ENCODE data around the gene EME2.

Gene EME2

GRCh38 chr16:1745900-1746692, 26.5 kb upstream of the EME2 start:
- DNase-seq: no peak

- no peak for DNase-seq
These were observed 25.9 kb upstream of the EME2 start for GRCh38 chr16:1746693-1747195.

- no peak for DNase-seq
These were observed 24.7 kb upstream of the EME2 start for GRCh38 chr16:1747934-1748333.

DNA sequence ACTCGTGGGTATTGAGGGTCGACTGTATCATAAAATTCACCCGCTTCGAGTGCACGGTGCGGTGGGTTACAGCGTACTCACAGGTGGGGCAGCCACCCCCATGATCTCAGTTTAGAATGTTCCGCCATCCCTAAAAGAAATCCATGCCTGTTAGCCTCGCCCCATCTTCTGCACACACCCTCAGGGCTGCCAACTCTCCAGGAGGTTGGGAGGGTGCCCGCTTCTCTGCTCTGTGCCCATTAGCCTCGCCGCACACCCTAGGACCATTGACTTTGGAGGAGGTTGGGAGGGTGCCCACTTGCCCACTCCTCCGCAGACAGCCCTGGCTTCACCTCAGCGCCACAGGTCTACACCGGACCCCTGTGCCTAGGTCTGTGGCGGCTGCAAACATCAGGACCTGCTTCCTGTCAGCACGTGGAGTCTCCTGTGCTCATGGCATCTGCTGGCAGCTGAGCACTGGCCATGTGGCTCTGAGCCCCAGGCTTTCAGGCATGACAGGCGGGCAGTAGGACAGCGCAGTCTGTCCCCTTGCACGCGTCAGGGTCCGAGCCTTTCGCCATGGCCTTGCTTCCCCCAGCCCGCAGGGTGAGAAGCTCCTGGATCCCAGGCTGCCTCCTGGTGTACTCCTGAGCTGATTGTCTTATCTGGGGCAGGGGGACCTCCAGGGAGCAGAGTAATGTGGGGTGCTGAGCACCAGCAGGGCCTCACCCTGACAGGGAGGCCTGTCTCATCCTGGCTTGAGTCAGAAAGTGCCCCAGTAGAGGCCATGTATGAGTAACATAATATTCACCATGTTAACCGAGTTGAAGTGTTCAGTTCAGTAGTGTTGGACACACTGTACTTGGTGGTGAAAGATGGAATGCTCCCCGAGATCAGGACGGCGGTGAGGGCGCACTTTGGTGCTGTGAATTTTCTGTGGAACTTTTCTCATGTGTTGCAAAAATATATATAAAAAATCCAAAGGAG, 23.2 kb upstream of the EME2 start:
- no peak for DNase-seq

GRCh38 chr16:1751946-1752345, 20.7 kb upstream of the EME2 start:
- DNase-seq: no peak

GRCh38 chr16:1752853-1753252, 19.8 kb upstream of the EME2 start:
- no peak for DNase-seq

DNA sequence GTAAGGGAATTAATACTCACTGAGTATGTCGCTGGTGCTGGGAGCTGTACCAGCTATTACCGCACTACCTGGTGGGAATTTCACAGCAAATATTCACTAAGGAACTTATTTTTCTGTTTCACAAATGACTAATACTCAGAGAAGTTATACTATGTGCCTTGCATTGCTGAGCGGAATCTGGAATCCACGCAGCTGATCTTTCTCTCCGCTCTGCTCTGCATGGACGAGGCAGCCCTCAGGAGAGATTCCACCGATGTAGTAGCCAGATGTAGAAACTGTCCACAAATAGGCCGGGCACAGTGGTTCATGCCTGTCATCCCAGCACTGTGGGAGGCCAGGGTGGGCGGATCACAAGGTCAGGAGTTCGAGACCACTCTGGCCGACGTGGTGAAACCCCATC, 18.4 kb upstream of the EME2 start:
- no peak for DNase-seq

DNA sequence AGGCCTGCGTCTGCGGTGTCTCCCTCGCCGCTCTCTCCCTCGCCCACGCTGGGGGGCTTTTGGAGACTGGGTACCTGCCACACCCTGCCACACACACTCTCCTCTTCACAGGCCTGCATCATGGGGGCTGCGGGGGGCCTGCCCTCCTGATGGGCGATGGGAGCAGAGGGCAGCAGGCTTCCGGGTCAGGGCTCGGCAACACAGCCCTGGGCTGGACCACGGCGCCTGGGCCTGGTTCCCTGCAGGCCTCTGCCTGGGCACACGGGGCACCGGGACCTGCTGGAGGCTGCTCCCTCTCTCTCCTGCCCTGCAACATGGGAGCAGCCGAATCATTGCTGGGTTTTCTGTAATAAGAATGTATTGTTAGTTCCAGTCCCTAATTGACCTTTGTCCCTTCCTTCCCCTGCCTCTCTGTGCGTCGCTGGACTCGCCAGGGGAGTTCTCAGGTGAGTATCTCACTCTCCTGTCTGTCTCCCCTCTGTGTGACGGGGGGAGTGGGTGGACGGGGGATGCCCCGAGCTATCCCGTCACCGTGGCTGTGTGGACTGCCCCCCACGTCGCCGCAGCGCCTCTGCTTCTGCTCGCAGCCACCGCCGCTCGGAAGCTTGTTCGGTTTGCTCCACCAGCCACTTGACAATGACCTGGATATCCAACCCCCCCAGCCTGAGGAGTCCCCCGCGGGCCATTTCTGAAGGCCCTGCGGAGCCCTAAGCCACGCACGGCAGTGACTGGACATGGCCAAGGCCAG, 14.7 kb upstream of the EME2 start:
- DNase-seq: no peak

DNA sequence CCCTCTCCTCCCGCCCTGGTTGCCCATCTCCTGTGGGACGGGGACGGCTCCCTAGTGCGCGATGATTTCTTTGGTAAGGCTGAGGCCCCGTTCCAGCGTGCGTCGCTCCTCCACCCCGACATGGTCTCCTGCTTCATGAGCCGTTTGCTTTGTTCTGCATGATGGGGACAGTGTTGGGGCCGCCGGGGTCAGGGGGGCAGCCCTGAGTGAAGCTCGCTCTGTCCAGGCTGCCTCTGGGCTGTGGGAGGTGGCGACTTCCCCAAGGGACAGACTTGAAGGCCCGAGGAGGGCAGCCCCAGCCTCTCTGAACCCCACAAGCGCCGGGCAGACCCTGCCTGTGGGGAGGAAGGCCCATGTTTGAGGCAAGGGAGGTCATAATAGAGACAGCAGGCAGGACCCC, 13.7 kb upstream of the EME2 start:
- DNase-seq: no peak

DNA sequence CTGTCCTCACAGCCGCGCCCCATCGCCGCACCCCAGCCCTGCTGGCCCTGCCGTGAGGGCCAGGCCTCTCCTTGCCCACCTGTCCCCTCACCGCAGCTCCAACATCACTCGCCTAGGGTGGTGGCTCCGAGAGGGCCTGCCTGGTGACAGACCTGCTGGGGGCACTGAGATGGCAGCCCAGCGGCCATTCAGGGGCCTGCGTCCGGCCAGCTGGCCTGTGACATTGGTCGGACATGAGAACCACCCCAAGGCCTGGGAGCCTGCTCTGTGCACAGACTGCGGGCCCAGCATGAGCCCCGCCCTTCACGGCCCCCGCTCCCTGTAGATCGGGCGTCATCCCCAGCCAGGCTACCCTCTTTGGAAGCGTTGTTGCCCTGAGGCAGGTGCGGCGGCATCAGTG, 13.1 kb upstream of the EME2 start:
- no peak for DNase-seq

DNA sequence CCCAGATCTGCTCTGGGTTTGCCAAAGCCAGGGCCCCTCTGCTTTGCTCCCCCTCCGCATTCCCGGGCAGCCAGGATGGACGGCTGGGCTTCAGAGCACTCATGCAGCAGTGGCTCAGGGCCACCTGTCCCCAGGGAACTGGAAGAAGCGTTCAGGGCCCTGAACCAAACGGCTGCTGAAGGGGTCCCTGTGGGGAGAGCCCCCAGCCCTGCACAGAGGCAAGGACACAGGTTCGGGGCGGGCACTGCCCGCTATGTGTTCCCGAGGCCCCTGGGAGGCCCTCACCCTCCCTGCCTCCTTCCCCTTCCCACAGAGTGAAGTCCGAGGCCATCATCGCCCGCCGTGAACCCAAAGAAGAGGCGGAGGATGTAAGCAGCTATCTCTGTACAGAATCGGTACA, 11.7 kb upstream of the EME2 start:
- no peak for DNase-seq

DNA sequence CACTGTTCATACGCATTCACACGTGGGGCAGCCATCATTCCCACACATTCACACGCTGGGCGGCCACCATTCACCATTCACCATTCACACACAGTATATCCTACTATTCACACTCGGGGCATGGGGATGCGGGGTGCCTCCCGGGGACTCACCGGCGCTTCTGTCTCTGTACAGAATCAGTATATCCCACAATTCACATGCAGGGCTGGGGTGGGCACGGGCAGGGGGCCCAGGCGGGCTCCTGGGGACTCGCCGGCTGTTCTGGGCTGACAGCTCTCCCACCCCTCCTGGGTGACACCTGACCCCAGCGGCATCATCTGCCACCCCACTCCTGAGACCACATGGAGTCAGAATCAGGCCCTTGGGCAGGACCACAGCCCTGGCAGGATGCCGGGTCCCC, 10.9 kb upstream of the EME2 start:
- DNase-seq: no peak

GRCh38 chr16:1762196-1762878, 10.3 kb upstream of the EME2 start:
- DNase-seq: no peak

- no peak for DNase-seq
These were observed 9.6 kb upstream of the EME2 start for GRCh38 chr16:1762879-1763520.

GRCh38 chr16:1763521-1764511, 8.8 kb upstream of the EME2 start:
- DNase-seq: no peak

DNA sequence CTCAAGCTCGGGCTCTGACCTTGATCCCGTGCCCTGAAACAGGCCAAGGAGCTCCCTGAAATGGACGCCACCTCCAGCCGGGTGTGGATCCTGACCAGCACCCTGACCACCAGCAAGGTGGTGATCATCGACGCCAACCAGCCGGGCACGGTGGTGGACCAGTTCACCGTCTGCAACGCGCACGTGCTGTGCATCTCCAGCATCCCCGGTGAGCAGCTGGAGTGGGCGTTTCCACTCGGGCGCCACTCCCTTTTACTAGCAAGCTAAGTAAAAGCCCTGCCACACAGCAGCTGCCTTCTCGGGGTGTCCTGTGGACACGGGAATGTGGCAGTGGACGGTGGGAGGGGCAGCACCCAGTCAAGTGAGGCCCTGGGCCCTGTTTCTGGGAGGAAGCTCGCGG, 7.6 kb upstream of the EME2 start:
- DNase-seq: no peak

GRCh38 chr16:1765826-1766225, 6.8 kb upstream of the EME2 start:
- DNase-seq: no peak

DNA sequence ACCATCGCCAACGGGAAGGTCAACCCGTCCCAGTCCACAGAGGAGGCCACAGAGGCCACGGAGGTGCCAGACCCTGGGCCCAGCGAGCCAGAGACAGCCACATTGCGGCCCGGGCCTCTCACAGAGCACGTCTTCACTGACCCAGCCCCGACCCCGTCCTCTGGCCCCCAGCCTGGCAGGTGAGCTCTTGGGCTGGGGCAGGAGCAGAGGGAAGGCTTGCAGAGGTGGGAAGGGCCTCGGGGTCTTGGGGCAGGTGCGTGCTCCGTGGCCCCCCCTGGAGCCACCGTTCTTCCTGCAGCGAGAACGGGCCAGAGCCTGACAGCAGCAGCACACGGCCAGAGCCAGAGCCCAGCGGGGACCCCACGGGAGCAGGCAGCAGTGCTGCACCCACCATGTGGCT, 6.4 kb upstream of the EME2 start:
- no peak for DNase-seq

DNA sequence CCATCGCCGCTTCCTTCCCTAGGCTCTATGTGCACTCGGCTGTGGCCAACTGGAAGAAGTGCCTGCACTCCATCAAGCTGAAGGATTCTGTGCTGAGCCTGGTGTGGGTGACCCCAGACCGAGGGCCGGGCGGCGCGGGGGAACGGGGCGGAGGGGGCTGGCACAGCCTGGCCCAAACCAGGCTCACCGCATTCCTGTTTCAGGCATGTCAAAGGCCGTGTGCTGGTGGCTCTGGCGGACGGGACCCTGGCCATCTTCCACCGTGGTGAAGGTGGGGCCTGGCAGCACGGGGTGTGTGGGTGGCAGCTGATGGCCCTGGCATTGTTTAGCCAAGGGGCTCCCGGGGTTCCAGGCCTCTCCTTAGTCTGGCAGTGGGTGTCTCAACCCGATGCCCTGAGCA, 5.9 kb upstream of the EME2 start:
- DNase-seq: no peak

- DNase-seq: no peak
These were observed 5.3 kb upstream of the EME2 start for GRCh38 chr16:1767116-1767994.
